Measurements from ENCODE around the gene IGSF9B.

GRCh38 chr11:133939558-133939957 is 17.2 kb downstream of the IGSF9B start:
- TF ChIP-seq GATA2 (IDR thresholded peaks at IDR 0.05; ENCODE audit: low read depth, low read length) (no peak), GATA3 (IDR thresholded peaks at IDR 0.05; ENCODE audit: low read depth, low read length) (no peak)

Measured in SH-SY5Y (cell line).